GM21737 (cell line): Measurements from ENCODE around the gene INTS13.
"Not testable (repeated sequence)": the region's sequence is repeated elsewhere in the genome, so short reads cannot be mapped to it uniquely, and the experiment has no call there.

Experiments used
- ATAC-seq: cut with Tn5 transposase; IDR thresholded peaks from one replicate; pipeline ENCODE4 v1.9.1; 2021; ENCODE audit warnings: mild to moderate bottlenecking, moderate library complexity; ENCODE audit not compliant: unreplicated experiment

The INTS13 gene

GRCh38 chr12:26869908-26870459 is 67.8 kb downstream of the INTS13 start:
- no peak for ATAC-seq

GRCh38 chr12:26869104-26869494 is 68.7 kb downstream of the INTS13 start:
- no peak for ATAC-seq

- ATAC-seq = no peak
Measured at GRCh38 chr12:26868447-26869103, 69.2 kb downstream of the INTS13 start.

- ATAC-seq = no peak
Measured at GRCh38 chr12:26867080-26867479, 70.7 kb downstream of the INTS13 start.

GRCh38 chr12:26863515-26863914 is 74.3 kb downstream of the INTS13 start:
- ATAC-seq = no peak

GRCh38 chr12:26862787-26863186 is 75.0 kb downstream of the INTS13 start:
- ATAC-seq = not testable (repeated sequence)

- ATAC-seq = no peak
Measured at GRCh38 chr12:26861690-26862089, 76.1 kb downstream of the INTS13 start.

- no peak for ATAC-seq
Measured at GRCh38 chr12:26857465-26858176, 80.2 kb downstream of the INTS13 start.

GRCh38 chr12:26855337-26855736 is 82.4 kb downstream of the INTS13 start:
- ATAC-seq = no peak
